ENCODE data around the gene RPGRIP1L.

GRCh38 chr16:53726625-53727024 is 23.0 kb upstream of the RPGRIP1L start:
- no peak for TF ChIP-seq CTCF (IDR thresholded peaks at IDR 0.05 in 2 of 3, conservative IDR thresholded peaks at IDR 0.05 in 1 of 3; ENCODE audit: insufficient read depth in 2 of 3, low read depth in 1 of 3, low read length in 3 of 3)
- TF ChIP-seq EZH2 (IDR thresholded peaks at IDR 0.05; ENCODE audit: borderline replicate concordance, low read depth, low read length): no peak
- TF ChIP-seq NBN (IDR thresholded peaks at IDR 0.05; ENCODE audit: low read depth): no peak
- TF ChIP-seq ESRRB (CRISPR knock-in tag; IDR thresholded peaks at IDR 0.05; ENCODE audit: borderline replicate concordance): no peak
- no peak for TF ChIP-seq ZNF121 (CRISPR knock-in tag; conservative IDR thresholded peaks at IDR 0.05)
- no peak for TF ChIP-seq RBM22 (IDR thresholded peaks at IDR 0.05; ENCODE audit: low read depth, low read length, poor library complexity, severe bottlenecking)
